Cardiac fibroblast (primary cell): Measurements from ENCODE around the gene LGALS7.
"Not testable (repeated sequence)": the region's sequence is repeated elsewhere in the genome, so short reads cannot be mapped to it uniquely, and the experiment has no call there.

Experiments
- DNase-seq, 2 donors: peaks; one replicate each; pipeline versions ENCODE4 v3.0.0 to v3.0.0-alpha.2; 2010; ENCODE audit warnings: low read depth in 2 of 2
- H3K4me3 ChIP-seq, 2 donors: replicated peaks in 1 of 2; 1 replicate in 1 of 2; 2 replicates in 1 of 2; pipeline ENCODE4 v1.5.1; 2011; ENCODE audit warnings: low read depth in 2 of 2, low read length in 2 of 2, mild to moderate bottlenecking in 2 of 2, moderate library complexity in 1 of 2
- CTCF ChIP-seq: IDR thresholded peaks from one replicate; pipeline ENCODE4 v1.5.1; 2011; ENCODE audit warnings: low read depth, mild to moderate bottlenecking, low read length, inconsistent platforms

The LGALS7 gene

GRCh38 chr19:38813323-38813722 lies 40.0 kb upstream of the LGALS7 start:
- H3K4me3 ChIP-seq = no peak overlapping the region
- no peak for DNase-seq
- TF ChIP-seq CTCF = no peak

GRCh38 chr19:38812841-38813320 lies 39.6 kb upstream of the LGALS7 start, which contains the start of gene LGALS4:
LGALS4 (minus strand) TSS chr19:38812945; CDS start chr19:38812886, 59 bp downstream.
- DNase-seq = no peak
- H3K4me3 ChIP-seq = no peak within 1 kb of the TSS
- no peak for TF ChIP-seq CTCF

GRCh38 chr19:38812009-38812840 lies 38.9 kb upstream of the LGALS7 start:
- TF ChIP-seq CTCF = no peak
- no peak overlapping the region for H3K4me3 ChIP-seq
- DNase-seq = no peak

GRCh38 chr19:38809592-38810252 lies 36.4 kb upstream of the LGALS7 start:
- H3K4me3 ChIP-seq = no peak overlapping the region
- TF ChIP-seq CTCF = no peak
- no peak for DNase-seq

- DNase-seq = no peak
- H3K4me3 ChIP-seq = no peak overlapping the region
- TF ChIP-seq CTCF = no peak
These were observed 35.4 kb upstream of the LGALS7 start for GRCh38 chr19:38808741-38809140.

GRCh38 chr19:38807374-38808098 lies 34.2 kb upstream of the LGALS7 start:
- not testable (repeated sequence) for DNase-seq, H3K4me3 ChIP-seq

GRCh38 chr19:38806371-38806770 lies 33.1 kb upstream of the LGALS7 start:
- H3K4me3 ChIP-seq = no peak overlapping the region
- DNase-seq = no peak
- no peak for TF ChIP-seq CTCF
